Uterus (tissue), 4 donors: ENCODE results near the gene C16orf74. TPM values are rescaled to one million over a fixed set of nuclear protein-coding genes. Genes with fewer than 3 reads are reported as not detected.

Experiments used
- DNase-seq, 2 donors: peaks; one replicate each; pipeline ENCODE4 v3.0.0-alpha.2; 2019 to 2020
- H3K27ac ChIP-seq, 2 donors: fragments of 200-600 bp; sonication (generic); 1 replicate in 1 of 2; 2 replicates in 1 of 2; pipeline ENCODE4 v1.5.1; 2016 to 2018
- H3K27me3 ChIP-seq, 2 donors: fragments of 200-600 bp; sonication (generic); one replicate each; pipeline ENCODE4 v1.5.1; 2018 to 2019; ENCODE audit warnings: control low read depth in 1 of 2
- H3K36me3 ChIP-seq, 2 donors: fragments of 200-600 bp; sonication (generic); one replicate each; pipeline ENCODE4 v1.5.1; 2019; ENCODE audit warnings: control low read depth in 1 of 2
- H3K4me1 ChIP-seq, 2 donors: fragments of 200-600 bp; sonication (generic); one replicate each; pipeline ENCODE4 v1.5.1; 2018 to 2019; ENCODE audit warnings: control low read depth in 1 of 2
- H3K4me3 ChIP-seq, 2 donors: fragments of 200-600 bp; sonication (generic); 1 replicate in 1 of 2; 2 replicates in 1 of 2; pipeline ENCODE4 v1.5.1; 2018 to 2019; ENCODE audit warnings: mild to moderate bottlenecking in 1 of 2
- H3K9me3 ChIP-seq, 2 donors: fragments of 200-600 bp; sonication (generic); one replicate each; pipeline ENCODE4 v1.5.1; 2019; ENCODE audit warnings: control low read depth in 1 of 2
- POLR2A ChIP-seq, 2 donors: fragments of 450-650 bp; IDR thresholded peaks; one replicate each; pipeline ENCODE4 v1.6.1; 2016; ENCODE audit warnings: antibody characterized with exemption in 2 of 2, mild to moderate bottlenecking in 1 of 2, moderate library complexity in 1 of 2
- intact Hi-C: fragments of 100-400 bp; cut with DNase I; formaldehyde crosslinking; loops from one replicate; pipeline ENCODE4 v1.15.1; 2023; ENCODE audit warnings: low total_unique reads
- total RNA-seq, 4 donors: library from RNA; depleted of rRNA in 3 of 4; stranded (reverse); fragments of >200 nt in 3 of 4; gene quantifications; one replicate each; pipeline versions ENCODE4 v1.1.0 to v1.2.4, GENCODE V29; 2014 to 2023
- TF ChIP-seq, protein P1 (sequence below), 4 experiments: fragments of 200-600 bp in 2 of 4; fragments of 450-650 bp in 2 of 4; sonication (generic) in 2 of 4; IDR thresholded peaks; one replicate each; pipeline ENCODE4 v1.5.1; 2016 to 2019; ENCODE audit warnings: antibody characterized with exemption in 4 of 4, mild to moderate bottlenecking in 2 of 4, moderate library complexity in 1 of 4
- donor health status: DM: yes; HTN: yes; CAD: no.

The C16orf74 gene
- total RNA-seq, 4 donors from 2014 or later: 2.5 to 6.4 TPM; not detected in 2

DNA sequence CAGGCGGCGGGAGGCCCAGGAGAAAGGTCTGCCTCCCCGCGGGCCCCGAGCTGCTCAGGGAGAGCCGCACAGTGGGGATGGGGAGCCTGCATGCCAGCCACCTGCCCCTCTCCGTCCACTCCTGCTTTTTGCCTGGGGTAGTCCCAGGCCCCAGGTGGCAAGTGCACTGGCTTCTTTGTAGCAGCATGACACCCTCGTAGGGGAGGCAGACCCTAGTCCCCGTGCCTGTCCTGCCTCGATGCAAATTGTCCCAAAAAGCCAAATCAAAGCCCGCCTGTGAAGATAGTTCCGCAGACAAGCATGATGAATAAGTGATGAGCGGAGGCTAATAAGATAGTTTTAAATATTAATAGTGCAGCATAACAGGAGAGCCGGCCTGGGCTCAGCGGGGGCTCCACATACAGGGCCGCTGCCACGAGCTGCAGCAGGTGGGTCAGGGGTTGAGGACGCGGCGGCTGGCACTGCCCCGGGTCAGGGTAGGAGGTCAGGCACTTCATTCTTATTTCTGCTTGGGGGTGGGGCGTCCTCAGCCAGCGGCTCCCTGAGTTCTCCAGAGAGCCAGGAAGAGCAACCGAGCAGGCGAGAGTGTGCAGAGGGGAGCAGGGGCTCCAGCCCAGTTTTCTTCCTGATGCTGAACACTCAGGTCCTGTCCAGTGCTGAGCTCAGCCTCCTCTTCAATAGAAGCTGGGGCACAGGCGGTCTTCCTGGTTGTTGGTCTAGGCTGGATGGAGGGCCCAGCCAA, 89.0 kb downstream of the C16orf74 start:
- Histone ChIP-seq H3K4me3 (no peak overlapping the region), H3K27me3 (no peaks in the 10 kb centered on the region), H3K36me3 (no peaks in the 10 kb centered on the region), H3K4me1 (no peaks in the 10 kb centered on the region), H3K9me3 (no peaks in the 10 kb centered on the region), H3K27ac (no peak overlapping the region)
- no peak for TF ChIP-seq POLR2A (IDR thresholded peaks at IDR 0.05)
- intact Hi-C loops: no loop called here
- DNase-seq: no peak

DNA sequence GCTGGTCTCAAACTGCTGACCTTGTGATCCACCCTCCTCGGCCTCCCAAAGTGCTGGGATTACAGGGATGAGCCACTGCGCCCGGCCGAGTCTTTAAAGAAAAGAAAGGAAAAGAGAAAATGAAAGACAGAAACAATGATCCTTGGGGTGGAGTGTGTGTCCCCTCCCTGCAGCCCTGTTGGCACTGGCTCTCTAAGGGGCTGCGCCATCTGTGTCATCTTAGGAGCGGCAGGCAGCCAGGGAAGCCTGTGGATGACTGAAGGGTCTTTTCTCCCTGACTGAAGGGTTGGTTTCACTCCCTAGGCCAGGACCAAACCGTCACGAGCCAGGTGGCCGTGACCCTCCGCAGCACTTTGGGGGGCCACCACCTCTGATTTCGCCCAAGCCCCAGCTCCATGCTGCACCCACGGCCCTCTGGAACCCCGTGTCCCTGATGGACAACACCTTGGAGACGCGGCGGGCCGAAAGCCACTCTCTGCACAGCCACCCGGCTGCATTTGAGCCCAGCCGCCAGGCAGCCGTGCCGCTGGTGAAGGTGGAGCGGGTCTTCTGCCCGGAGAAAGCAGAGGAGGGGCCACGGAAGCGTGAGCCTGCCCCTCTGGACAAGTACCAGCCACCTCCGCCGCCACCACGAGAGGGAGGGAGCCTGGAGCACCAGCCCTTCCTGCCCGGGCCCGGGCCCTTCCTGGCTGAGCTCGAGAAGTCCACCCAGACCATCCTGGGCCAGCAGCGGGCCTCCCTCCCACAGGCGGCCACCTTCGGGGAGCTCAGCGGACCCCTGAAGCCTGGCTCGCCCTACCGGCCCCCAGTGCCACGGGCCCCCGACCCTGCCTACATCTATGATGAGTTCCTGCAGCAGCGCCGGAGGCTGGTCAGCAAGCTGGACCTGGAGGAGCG, 89.8 kb downstream of the C16orf74 start:
- Histone ChIP-seq H3K4me1 (no peaks in the 10 kb centered on the region), H3K36me3 (no peaks in the 10 kb centered on the region), H3K4me3 (no peak overlapping the region), H3K27ac (no peak overlapping the region), H3K9me3 (no peaks in the 10 kb centered on the region), H3K27me3 (no peaks in the 10 kb centered on the region)
- TF ChIP-seq, protein P1, sequence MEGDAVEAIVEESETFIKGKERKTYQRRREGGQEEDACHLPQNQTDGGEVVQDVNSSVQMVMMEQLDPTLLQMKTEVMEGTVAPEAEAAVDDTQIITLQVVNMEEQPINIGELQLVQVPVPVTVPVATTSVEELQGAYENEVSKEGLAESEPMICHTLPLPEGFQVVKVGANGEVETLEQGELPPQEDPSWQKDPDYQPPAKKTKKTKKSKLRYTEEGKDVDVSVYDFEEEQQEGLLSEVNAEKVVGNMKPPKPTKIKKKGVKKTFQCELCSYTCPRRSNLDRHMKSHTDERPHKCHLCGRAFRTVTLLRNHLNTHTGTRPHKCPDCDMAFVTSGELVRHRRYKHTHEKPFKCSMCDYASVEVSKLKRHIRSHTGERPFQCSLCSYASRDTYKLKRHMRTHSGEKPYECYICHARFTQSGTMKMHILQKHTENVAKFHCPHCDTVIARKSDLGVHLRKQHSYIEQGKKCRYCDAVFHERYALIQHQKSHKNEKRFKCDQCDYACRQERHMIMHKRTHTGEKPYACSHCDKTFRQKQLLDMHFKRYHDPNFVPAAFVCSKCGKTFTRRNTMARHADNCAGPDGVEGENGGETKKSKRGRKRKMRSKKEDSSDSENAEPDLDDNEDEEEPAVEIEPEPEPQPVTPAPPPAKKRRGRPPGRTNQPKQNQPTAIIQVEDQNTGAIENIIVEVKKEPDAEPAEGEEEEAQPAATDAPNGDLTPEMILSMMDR (IDR thresholded peaks at IDR 0.05): no peak
- no peak for TF ChIP-seq POLR2A (IDR thresholded peaks at IDR 0.05)
- intact Hi-C loops: no loop called here
- no peak for DNase-seq

DNA sequence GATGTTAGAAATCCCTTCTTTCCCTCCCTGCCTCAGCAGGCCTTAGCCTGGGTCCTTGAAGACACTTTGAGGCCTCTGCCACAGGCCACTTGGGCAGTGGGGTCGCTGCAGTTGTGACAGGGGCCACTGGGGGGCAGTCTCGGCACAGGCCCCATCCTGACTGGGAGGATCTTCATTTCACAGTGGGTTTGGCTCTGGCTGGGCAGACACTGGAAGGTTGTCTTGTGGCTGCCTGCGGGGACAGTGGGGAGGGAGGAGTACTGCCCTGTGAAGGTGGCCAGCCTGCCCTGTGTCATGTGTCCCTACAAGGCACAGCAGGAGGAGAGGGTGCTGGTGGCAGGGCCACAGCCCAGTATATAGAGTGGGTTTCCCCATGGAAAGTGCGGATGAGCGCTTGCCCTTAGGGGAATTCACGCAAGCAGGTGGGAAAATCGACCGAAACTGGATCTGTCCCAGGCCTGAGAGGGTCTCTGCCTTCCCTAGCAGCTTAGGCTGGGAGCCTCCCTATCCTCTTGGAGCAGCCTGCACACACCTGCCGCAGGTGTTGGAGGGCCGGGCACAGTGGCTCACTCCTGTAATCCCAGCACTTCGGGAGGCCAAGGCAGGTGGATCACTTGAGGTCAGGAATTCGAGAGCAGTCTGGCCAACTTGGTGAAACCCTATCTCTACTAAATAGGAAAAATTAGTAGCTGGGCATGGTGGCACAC, 90.9 kb downstream of the C16orf74 start:
- H3K9me3 ChIP-seq: no peaks in the 10 kb centered on the region
- intact Hi-C loops: no loop called here
- no peaks in the 10 kb centered on the region for H3K27me3 ChIP-seq
- H3K27ac ChIP-seq: no peak overlapping the region
- no peaks in the 10 kb centered on the region for H3K36me3 ChIP-seq
- H3K4me3 ChIP-seq: no peak overlapping the region
- peak; percentile 43 to 57 for DNase-seq
- TF ChIP-seq, protein P1 (IDR thresholded peaks at IDR 0.05): peak; percentile 50 to 77 (median 66)
- TF ChIP-seq POLR2A (IDR thresholded peaks at IDR 0.05): no peak
- H3K4me1 ChIP-seq: no peaks in the 10 kb centered on the region

DNA sequence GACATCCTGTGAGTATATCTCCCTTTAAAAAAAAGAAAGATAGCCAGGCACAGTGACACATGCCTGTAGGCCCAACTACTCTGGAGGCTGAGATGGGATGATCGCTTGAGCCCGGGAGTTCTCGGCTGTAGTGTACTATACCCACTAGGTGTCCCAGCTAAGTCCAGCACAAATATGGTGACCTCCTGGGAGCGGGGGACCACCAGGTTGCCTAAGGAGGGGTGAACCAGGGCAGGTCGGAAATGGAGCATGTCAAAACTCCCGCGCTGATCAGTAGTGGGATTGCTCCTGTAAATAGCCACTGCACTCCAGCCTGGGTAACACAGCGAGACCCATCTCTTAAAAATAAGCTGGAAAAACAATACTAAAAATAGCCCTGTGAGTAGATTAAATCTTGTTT, 91.6 kb downstream of the C16orf74 start:
- no peaks in the 10 kb centered on the region for H3K4me1 ChIP-seq
- H3K27ac ChIP-seq: no peak overlapping the region
- TF ChIP-seq POLR2A (IDR thresholded peaks at IDR 0.05): no peak
- no peak for DNase-seq
- no peak overlapping the region for H3K4me3 ChIP-seq
- intact Hi-C loops: no loop called here
- H3K27me3 ChIP-seq: no peaks in the 10 kb centered on the region
- no peaks in the 10 kb centered on the region for H3K36me3 ChIP-seq
- no peaks in the 10 kb centered on the region for H3K9me3 ChIP-seq

DNA sequence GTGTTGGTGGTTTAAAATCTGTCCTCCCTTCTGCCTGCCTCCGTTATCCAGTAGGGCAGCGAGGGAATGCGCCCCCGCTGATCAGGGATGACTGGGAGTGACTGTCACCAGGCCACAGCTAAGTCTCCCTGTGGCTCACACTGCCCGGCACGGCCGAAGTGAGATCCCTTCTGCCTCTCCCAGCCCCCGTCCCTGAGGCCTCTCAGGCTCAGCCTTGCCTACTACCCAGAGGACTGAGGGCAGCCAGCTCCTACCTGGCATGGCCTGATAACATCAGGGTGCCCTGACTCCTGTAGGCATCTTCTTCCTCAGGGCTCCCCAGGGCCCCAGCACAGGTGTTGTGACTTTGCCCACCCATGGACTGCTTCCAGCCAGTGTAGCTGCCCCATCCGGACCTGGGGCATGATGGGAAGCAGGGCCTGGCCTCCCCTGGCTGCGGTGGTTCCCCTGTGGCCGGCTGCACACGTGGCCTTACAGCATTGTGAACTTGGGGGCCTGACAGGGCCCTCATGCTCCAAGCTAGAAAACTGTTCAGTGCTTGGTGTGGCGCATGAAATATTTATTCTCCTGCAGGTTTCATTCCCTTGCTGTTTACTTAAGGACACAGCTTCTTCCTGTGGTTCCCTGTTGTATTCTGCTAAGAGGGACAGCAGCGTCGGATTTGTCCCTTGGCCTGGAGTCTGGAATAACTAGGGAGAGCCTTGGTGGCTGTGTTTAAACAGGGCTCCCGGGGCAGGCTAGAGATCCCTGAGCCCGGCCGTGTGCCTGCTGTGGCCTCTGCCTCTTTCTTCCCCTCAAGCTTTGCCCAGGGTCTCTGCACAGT, 92.2 kb downstream of the C16orf74 start:
- Histone ChIP-seq H3K27me3 (no peaks in the 10 kb centered on the region), H3K36me3 (no peaks in the 10 kb centered on the region), H3K27ac (no peak overlapping the region), H3K4me1 (peaks cover 0 to 6% of the 10 kb centered on the region in 2 donors), H3K9me3 (no peaks in the 10 kb centered on the region), H3K4me3 (no peak overlapping the region)
- intact Hi-C loops: no loop called here
- DNase-seq: no peak
- TF ChIP-seq, protein P1 (IDR thresholded peaks at IDR 0.05): no peak
- TF ChIP-seq POLR2A (IDR thresholded peaks at IDR 0.05): no peak
